ENCODE data around the gene CXCL12.

Gene CXCL12

DNA sequence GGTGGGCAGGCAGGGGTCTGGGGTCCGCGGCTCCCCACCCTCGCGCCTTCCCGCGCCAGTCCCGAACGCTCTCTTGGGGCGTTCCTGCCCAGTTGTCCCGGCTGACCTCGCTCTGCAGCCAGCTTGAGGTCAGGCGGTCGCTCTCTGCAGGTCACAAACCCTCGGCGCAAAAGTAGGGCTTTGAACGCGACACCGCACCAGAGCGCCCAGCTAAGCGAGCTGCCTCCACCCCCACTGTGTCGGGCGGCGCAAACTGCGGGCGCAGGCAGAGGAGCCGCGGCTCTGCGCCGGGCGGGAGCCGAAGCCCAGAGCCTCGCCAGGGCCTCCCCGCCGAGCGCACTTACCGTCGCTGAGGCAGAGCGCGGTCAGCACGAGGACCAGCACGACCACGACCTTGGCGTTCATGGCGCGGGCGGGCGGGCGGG lies 284 bp downstream of the CXCL12 start:
- no peak for DNase-seq (ENCODE audit: low read depth)

DNA sequence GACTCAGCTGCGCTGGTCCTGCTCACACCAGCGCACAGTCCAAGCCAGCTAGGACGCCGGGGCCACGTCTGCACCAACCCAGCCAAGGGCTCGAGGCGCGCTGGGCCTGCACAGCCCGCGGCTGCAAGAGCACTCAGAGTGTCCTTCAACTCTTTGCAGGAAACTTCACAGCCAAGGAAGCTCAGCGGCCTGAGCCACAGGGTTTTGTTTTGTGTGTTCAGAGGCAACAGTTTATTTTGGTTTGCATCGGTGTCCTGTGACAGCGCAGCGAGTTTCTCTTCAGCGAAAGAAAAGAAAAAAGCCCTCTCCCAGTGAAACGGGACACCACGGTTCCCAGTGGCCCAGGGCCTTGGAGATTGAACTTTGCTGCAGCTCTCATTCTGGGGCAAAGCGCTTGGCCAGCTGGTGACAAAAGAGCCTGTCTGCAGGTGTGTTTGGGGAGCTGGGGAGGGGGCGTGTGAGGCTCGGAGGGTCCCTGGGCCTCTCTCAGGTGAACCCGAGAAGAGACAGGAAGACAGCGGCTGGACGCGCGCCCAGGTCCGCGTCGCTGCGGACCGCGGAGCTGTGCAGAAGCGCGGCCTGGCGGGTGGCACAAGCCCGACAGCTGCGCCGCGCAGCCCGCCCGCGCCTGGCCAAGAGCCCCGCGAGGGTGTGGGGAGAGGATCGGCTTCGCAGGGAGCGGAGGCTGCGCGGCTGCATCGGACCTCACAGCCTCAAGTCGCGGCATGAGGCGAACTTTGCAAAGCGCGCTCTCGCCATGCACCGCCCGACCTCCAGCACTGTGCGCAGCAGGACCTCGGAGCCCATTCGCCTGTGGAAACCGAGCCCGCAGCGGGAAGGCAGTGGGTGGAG lies 922 bp downstream of the CXCL12 start:
- no peak for DNase-seq (ENCODE audit: low read depth)

DNA sequence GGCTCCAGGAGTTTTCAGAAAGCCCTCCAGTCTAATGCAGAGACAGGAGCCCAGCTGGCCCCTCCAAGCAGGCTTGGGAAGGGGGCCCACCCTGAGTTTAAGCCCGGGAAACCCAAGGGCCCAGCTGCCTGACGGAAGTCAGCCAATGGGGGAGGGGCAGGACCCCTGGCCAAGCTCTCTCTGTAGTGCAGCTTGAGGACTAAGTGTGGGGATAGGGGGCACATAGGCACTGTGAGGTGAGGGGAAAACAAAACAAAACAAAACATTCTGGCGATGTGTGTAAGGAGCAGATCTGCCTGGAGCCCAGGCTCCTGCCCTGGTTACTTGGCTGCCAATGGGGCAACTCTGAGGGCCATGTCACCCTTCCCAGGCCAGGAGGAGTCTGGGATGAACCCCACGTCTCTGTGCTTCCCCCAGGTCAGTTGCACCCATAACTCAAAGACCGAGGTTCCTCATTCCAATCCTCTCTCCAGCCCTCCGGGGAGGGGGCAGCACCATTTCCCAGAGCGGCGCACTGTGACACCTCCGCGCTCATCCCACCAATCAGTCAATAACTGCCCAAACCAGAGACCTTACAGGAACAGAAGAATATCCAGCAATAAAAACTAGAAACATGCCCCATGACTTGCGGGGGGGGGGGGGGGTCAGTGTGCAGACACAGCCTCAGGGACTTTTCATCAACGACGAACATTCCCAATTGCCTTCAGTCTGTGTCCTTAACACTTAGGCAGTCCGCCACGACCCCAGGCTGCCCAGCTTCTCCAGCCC lies 1.7 kb downstream of the CXCL12 start:
- DNase-seq (ENCODE audit: low read depth): no peak

DNA sequence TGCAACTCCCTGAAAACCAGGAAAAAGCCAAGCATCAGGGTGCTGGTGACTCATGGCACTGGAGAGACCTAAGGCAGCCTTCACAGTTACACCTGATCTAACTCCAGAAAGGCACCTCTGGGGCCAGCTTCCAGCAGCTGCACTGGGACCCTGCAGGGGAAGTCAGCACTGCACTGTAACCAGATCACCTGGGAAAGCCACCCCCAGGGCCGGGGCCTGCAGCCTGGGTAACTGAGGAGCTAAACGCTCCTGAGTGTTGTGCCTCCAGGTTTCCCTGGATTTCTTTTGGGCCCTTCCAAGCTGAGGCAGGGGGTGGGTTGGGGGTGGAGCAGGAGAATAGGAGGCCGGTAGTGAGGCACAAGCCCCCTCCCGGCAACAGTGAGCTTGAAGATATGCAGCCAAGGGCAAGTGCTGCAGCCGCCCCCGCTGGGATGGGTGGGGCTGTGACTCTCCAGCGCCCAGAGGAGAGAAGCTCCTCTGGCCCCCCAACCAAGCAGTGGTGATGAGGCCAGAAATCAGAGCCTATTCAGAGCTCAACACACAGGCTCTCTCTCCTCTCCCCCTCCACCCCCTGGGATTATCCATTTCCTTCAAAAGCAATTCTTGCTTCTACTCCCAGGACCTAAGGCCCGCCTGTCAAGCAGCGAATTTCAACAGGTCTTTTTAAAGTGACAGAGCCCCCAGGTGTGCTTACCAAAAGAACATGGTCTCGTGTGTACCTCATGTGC lies 2.6 kb downstream of the CXCL12 start:
- DNase-seq (ENCODE audit: low read depth): no peak

DNA sequence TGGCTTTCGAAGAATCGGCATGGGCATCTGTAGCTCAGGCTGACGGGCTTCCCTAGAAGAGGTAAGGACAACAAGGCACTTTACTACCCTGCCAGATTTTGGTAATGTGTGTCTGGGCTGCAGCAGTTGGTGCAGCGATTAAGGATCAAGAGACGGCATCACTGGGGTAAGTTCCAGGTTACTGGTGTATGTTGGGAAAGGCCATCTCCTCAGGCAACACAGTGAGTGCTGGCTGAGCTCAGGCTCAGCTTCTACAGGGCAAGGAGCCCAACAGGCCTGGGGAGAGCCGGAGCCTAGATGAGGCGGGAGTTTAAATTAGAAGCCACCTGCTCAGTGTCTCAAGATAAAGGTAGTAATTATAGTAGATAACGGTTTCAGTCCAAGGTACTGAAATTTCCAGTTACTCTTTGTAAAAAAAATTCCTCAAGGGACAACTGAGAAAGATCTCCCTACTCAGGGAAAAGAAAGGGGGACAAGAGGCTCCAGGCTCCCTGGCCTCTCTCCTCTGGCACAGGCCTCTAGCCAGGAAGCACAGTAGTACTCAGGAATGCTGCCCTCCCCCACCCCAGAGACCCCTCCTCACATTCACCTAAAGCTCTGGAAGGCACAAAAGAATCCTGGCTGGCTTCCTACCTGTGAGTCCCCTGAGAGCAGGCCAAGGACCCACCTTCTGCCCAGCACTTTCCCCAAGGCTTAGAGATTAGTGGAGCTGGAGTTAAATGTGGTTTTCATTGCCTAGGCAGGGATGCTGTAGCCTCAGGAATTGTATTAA lies 3.9 kb downstream of the CXCL12 start:
- DNase-seq (ENCODE audit: low read depth): no peak

DNA sequence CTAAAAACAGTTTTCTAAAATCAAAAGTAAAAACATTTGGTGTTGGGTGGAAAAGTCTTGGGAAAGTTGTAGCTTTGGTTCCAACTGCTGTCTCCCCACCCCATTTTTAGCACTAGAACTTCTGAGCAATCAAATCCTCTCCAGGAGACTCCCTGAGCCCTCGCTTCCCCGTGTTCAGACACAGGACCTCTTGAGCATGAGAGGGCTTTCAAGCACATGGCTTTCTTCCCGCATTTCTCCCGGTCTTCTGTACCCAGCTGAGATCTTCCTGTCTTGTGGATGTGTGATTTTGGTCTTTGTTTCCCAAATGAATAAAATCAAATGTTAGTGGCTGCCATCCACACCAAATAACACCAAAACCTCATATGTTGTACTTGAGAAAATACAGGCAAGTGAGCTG lies 5.0 kb downstream of the CXCL12 start:
- no peak for DNase-seq (ENCODE audit: low read depth)

DNA sequence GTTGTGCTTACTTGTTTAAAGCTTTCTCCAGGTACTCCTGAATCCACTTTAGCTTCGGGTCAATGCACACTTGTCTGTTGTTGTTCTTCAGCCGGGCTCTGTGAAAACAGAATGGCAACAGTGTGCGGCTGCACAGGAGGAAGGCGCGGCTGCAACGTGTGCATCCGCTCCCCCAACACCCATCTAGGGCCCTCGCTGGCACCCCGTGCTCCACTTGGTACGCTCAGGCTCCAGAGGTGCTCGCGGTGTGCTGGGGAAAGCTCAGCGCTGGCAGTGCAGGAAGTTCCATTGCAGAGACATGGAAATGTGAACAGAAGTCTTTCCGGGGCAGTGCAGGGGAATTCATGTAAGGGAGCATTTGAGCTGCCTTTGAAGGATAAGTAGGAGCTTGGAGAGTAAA lies 6.3 kb downstream of the CXCL12 start:
- no peak for DNase-seq (ENCODE audit: low read depth)

DNA sequence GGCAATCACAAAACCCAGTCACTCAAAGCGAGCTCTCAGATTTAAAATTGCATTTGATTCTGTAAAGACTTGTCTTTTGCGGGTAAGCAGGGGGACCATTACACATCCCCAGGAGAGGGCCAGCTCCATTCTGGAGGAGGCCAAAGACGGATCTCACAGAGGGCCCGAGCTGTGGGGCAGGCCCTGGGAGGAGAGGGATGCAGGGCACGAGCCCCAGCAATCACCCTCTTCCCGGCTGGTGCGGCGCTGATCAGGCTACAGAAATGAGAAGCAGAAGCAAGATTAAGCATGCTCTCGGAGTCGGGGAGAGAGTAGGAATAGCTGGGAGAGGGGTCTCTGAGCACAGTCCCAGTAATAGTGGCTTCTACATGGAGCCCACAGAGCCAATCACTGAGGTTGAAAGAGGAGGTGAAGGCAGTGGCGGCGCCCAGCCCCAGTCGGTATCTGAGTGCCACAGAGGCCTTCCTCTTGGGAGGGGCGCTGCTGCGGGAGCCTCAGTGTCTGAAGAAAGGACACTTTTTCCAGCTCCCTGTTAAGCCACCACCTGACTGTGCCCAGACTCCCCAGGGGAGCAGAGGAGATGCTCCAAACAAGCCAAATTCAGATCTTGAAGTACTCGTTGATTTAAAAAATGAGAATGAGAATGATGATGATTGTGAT lies 7.1 kb downstream of the CXCL12 start:
- no peak for DNase-seq (ENCODE audit: low read depth)

DNA sequence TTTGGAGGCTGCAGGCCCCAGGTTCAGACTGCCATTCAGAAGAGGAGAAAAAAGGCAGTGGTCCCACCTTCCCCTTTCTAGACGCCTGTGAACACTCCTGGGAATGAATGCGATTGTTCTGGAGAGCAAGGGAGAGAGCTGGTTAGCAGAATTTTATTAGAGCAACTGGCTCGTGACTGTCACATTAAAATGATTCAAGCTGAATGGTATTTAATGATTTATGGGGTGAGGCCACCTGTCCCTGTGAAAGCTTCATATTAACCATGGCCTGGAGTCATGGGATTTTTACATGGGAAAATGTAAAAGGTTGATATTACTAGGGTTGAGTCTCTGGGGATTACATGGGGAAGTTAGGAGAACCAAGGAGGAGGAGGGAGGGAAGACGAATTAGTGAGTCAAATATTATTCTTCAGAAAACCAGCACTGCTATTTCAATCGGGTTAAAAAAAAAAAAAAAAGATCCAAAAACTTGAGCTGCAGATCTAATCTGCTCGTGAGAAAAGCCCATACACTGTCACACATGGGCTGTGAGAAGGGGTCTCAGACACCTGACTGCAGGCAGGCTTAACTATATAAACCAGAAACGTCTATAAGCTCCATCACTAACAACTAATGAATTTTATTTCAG lies 8.3 kb downstream of the CXCL12 start:
- DNase-seq (ENCODE audit: low read depth): no peak

DNA sequence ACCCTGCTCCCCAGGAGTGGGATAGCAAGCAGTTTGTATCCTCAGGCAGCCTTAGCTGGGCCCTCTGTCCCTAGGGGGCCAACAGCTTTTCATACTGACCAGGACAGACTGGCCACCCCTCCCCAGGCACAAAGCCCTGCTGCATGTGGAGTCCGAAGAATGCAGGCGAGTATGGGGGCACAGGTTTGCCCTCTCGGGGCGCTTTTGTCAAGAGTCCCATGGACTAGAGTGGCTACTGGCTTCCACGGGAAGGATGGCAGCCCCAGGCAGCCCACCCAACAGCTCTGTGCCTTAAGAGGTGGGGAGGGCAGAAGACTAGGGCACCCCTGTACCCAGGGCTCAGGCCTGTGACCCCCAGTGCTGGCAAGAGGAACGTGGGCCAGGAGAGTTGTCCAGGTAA lies 10.7 kb downstream of the CXCL12 start:
- no peak for DNase-seq (ENCODE audit: low read depth)

DNA sequence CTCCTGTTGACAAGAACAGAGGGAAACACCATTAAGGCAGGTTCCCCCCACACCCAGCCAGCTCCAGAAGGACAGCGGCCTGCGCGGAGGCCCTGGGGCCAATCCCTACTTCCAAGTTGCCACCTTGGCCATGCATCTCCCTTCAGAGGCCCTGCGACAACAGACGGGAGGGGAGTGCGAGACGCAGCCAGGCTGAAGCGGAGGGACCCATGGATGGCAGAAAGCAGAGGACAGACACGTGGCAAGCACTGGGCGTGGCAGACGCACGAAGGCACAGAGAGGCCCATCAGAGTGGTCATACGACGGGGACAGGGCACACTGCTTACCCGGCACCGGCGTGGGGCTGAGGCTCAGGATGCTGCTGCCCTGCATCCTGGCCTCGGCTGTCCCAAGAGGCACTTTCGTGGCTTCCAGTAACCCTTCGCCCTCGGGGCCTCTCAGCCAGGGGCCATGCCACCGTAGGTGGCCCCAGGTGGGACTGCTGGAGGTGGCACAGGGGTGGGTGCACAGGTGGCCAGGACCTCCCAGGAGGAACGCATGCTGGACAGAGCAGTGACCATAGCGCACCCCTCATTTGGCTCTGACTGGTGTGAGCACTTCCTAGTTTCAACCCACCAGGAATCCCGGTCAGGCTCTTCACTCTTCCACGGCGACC lies 11.4 kb downstream of the CXCL12 start:
- DNase-seq (ENCODE audit: low read depth): no peak

DNA sequence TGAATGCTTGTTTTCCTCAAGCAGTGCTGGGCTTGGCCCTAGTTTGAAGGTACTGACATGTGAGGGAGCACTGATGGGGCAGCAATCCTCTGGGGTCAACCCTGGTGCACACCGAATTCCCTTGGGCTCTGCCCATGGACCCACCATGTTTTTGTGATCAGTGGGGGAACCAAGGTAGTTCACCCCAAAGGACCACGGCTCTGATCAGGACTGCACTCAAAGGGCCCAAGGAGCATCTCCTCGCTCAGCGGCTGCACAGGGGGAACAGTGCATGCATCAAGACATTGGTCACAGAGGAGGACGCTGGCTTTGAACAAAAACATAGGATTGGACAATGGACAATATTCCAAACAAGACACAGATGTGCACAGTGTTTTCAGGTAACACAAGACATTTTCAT lies 12.7 kb downstream of the CXCL12 start:
- no peak for DNase-seq (ENCODE audit: low read depth)

DNA sequence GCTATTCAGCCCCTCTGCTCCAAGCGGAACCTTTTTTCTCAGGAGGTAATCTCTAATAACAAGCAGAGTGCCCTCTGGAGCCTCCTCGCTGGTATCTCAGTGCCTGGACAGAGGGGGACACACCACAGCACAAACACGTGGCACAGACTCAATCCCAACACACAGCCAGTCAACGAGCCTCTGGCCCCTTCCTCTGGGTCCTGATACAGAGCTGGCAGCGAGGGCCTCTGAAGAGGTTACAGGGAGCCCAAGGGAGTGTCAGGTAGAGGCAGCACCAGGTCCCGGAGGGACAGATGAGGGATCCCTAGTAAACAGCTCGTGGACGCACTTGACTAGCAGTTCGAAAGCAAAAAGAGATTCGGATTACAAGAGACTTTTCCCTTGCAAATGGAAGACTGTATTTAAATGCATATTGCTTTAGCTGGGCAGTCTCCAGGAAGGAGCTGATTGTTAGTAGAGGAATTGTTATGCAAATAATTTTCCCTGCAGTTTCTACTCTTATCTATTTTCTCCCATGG lies 14.1 kb downstream of the CXCL12 start:
- DNase-seq (ENCODE audit: low read depth): no peak

DNA sequence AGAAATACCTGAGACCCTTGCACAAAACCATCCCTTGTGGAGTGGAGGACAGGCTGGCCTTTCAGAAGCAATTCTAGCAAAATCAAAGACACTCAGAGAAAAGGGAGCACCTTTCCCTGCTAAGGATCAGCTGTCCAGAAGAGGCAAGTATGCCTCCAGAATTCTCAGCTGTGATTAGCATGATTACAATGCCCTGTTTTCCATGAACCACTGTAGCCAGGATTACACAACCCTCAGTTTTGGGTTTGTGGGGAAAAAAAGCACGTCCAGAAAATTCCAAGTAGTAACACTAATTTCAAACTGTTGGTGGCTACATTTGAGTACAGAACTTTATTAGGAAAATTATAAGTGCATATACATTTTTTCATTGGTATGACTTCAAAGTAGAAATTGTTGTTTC lies 15.0 kb downstream of the CXCL12 start:
- DNase-seq (ENCODE audit: low read depth): no peak

DNA sequence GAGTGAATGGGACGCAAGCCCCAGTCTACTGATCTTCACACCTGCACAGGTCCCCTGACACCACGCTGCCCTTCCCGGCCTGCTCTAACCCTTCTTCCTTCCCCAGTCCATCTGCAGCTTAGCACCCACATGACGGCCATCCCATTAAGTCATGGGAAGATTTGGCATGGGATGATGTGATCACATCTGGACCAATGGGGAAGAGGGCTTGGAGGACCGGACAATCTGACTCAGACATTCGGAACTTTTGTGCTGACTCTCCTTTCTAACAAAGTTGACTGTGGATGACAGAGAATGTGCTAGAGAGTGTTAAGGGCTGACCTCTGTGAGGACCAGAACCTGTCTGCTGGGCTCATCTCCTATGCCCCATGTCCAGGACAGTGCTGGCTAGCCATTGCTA lies 15.6 kb downstream of the CXCL12 start:
- DNase-seq (ENCODE audit: low read depth): no peak

DNA sequence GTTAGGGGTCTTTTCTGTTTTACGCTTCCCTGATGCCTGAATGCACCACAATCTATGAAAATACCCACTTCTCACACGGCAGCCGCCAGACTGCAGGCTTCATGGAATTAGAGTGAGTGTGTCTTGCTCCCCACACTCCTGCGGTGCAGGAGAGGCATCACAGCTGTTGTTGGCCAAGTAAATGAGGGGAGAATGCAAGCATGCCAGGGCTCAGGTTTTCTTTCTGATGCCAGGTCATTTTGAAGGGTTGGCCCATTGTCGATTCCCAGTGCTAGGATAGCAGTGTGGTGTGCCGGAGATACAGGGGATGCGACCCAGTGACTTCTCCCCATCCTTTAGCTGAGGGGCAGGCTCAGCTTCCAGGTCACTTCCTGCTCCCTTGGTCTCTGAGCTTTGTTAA lies 16.3 kb downstream of the CXCL12 start:
- DNase-seq (ENCODE audit: low read depth): no peak

DNA sequence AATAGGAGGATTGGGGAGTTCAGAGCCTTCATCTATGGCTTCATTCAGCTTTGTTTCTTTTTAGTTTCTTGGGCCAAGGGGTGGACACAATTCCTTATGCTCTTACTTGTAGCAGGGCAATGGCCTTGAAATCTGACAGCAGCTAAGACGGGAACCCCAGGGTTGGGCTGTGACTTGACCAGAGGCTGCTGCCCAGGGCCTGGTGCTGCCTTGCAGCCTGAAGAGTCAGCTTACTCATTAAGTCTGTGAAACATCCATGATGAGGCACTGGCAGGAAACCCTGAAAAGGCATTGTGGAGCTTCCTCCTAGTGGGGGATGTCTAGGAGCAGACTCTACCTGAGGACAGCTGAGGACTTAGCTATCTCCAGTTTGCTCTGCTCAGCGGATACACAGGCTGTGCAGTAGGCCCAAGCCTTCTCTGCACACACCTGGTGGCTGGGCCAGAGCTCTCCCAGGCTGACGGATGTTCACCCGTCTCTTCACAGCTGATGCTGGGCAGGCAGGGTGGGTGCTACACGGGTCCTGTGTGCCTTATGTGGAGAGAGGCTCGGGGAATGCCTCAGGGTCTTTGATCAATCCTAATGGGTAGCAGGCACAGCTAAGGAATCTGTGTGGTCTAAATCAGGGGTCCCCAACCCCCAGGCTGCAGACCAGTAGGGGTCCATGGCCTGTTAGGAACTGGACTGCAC lies 17.8 kb downstream of the CXCL12 start:
- no peak for DNase-seq (ENCODE audit: low read depth)

DNA sequence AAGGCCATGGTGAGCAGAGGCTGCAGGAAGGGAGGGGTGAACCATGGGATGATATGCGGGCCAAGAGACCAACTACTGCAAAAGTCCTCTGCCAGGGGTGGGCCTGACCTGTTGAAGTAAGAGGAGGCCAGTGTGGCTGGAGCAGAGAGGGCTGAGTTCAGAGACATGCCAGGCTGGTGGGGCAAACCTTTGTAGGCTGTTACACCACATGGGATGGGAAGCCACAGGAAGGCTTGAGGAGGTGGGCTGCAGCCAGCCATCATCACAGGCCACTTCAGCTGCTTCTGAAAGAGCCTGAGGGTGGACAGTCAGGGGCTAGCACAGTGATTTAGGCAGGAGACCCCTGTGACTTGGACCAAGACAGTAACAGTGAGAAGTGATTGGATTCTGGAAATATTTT lies 20.3 kb downstream of the CXCL12 start:
- DNase-seq (ENCODE audit: low read depth): no peak

DNA sequence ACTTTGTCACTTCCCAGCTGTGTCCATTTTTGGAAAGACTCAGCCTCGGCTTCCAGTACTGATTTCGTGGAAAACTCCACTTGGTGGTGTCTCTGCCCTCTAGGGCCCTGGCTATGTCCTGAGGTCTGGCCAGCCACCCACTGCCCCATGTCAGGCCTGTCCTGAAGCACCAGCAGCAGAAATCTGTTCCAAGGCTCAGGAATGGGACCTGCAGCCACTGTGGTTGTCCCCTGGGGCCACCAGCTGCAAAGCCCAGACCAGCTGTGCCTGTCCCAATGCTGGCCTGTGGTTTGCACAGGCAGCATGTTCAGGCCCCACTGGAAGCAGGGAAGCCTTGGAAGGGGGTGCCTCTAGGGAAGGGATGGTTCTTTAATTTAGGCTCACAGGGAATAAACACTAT lies 21.2 kb downstream of the CXCL12 start:
- DNase-seq (ENCODE audit: low read depth): no peak
